ENCODE results near the gene ZKSCAN3. TPM values are rescaled to one million over a fixed set of nuclear protein-coding genes. Genes with fewer than 3 reads are reported as not detected.

The ZKSCAN3 gene
- total RNA-seq, 2 experiments from 2014 or later: 3.2 to 6.7 TPM

DNA sequence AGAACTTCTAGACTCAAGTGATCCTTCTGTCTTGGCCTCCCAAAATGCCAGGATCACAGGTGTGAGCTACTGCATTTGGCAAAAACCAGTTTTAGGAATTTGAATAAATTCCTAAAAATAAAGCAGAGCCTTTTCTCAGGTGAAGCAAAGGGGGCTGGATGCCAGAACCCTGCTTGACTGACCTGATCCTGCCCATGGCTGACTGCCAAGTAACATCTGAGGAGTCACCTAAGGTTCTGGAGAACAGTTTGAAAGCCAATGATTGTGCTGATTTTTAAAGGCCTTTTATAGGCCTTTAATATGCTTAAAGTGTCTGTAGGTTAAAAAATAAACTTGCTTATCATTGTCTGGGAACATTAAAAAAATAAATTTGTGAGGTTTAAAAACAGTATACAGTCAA is 63.9 kb downstream of the ZKSCAN3 start:
- Histone ChIP-seq H2AFZ (ENCODE audit: low read length) (no peak overlapping the region), H3K9me2 (ENCODE audit: insufficient read depth, low read length) (no peaks in the 10 kb centered on the region), H3K79me2 (ENCODE audit: insufficient read depth, low read depth, low read length) (no peaks in the 10 kb centered on the region), H3K4me3 (ENCODE audit: low read depth, low read length, poor library complexity, severe bottlenecking) (no peak overlapping the region), H3K36me3 (ENCODE audit: insufficient read depth, low read length) (no peaks in the 10 kb centered on the region), H3K9me3 (ENCODE audit: low read length) (no peaks in the 10 kb centered on the region), H3K4me2 (ENCODE audit: low read length) (no peak overlapping the region), H4K20me1 (ENCODE audit: insufficient read depth, low read length) (no peaks in the 10 kb centered on the region), H3K4me1 (ENCODE audit: insufficient read depth, low read length, poor library complexity, severe bottlenecking) (no peaks in the 10 kb centered on the region), H3K27ac (ENCODE audit: low read depth, low read length, poor library complexity, severe bottlenecking) (no peak overlapping the region)
- DNase-seq (ENCODE audit: low spot score): no peak
- intact Hi-C loops (cut with micrococcal nuclease; ENCODE audit: unreplicated experiment): no loop called here
- TF ChIP-seq, protein P1, sequence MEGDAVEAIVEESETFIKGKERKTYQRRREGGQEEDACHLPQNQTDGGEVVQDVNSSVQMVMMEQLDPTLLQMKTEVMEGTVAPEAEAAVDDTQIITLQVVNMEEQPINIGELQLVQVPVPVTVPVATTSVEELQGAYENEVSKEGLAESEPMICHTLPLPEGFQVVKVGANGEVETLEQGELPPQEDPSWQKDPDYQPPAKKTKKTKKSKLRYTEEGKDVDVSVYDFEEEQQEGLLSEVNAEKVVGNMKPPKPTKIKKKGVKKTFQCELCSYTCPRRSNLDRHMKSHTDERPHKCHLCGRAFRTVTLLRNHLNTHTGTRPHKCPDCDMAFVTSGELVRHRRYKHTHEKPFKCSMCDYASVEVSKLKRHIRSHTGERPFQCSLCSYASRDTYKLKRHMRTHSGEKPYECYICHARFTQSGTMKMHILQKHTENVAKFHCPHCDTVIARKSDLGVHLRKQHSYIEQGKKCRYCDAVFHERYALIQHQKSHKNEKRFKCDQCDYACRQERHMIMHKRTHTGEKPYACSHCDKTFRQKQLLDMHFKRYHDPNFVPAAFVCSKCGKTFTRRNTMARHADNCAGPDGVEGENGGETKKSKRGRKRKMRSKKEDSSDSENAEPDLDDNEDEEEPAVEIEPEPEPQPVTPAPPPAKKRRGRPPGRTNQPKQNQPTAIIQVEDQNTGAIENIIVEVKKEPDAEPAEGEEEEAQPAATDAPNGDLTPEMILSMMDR (conservative IDR thresholded peaks at IDR 0.05; ENCODE audit: low read length): no peak
- TF ChIP-seq EZH2phosphoT487 (IDR thresholded peaks at IDR 0.05; ENCODE audit: borderline replicate concordance, low read depth, low read length): no peak
- POLR2A ChIA-PET: interaction anchor here (0.6 to 1.0 kb wide), 2 partner anchors 12 to 602 kb away, joined by 3 read pairs; no protein-coding TSS in a partner anchor
- CTCF ChIA-PET (ENCODE audit: unreplicated experiment): no interaction called here
- BruUV-seq (replicated peaks): no TSS peak

Small RNAs within 50 kb of the gene (small RNA-seq; reads per million reads assigned to genes)
- gene AL021997.1 (not detected), gene AL021997.2 (not detected), gene RNU2-45P (not detected)

Other genes with a start within 250 kb of the ZKSCAN3 start
- gene ZSCAN16, start 225.3 kb upstream of the ZKSCAN3 start, total RNA-seq (2014; rRNA removed; shearing (Covaris generic)): 8.6 and 10.8 TPM in 2 replicates
- 7.6 and 8.4 TPM in 2 replicates for gene ZSCAN16, start 225.3 kb upstream of the ZKSCAN3 start, total RNA-seq (2022)
- 16.6 and 20.7 TPM in 2 replicates for gene ZKSCAN8, start 208.1 kb upstream of the ZKSCAN3 start, total RNA-seq (2014; rRNA removed; shearing (Covaris generic))
- gene ZKSCAN8, start 208.1 kb upstream of the ZKSCAN3 start, total RNA-seq (2022): 22.3 and 25.1 TPM in 2 replicates
- gene ZSCAN9, start 124.7 kb upstream of the ZKSCAN3 start, total RNA-seq (2014; rRNA removed; shearing (Covaris generic)): 7.3 and 9.0 TPM in 2 replicates
- gene ZSCAN9, start 124.7 kb upstream of the ZKSCAN3 start, total RNA-seq (2022): 3.1 and 7.0 TPM in 2 replicates
- gene ZKSCAN4, start 97.7 kb upstream of the ZKSCAN3 start, total RNA-seq (2014; rRNA removed; shearing (Covaris generic)): 7.9 and 9.3 TPM in 2 replicates
- gene ZKSCAN4, start 97.7 kb upstream of the ZKSCAN3 start, total RNA-seq (2022): 6.9 and 7.9 TPM in 2 replicates
- gene NKAPL, start 90.7 kb upstream of the ZKSCAN3 start, total RNA-seq (2014; rRNA removed; shearing (Covaris generic)): not detected in 2 replicates
- not detected in 2 replicates for gene NKAPL, start 90.7 kb upstream of the ZKSCAN3 start, total RNA-seq (2022)
- 6.8 and 15.4 TPM in 2 replicates for gene ZSCAN26, start 82.8 kb upstream of the ZKSCAN3 start, total RNA-seq (2014; rRNA removed; shearing (Covaris generic))
- gene ZSCAN26, start 82.8 kb upstream of the ZKSCAN3 start, total RNA-seq (2022): 2.8 and 6.3 TPM in 2 replicates
- 1.6 and 3.3 TPM in 2 replicates for gene PGBD1, start 68.4 kb upstream of the ZKSCAN3 start, total RNA-seq (2014; rRNA removed; shearing (Covaris generic))
- gene PGBD1, start 68.4 kb upstream of the ZKSCAN3 start, total RNA-seq (2022): 1.6 and 1.9 TPM in 2 replicates
- not detected in 2 replicates for gene ZSCAN31, start 13.8 kb upstream of the ZKSCAN3 start, total RNA-seq (2014; rRNA removed; shearing (Covaris generic))
- gene ZSCAN31, start 13.8 kb upstream of the ZKSCAN3 start, total RNA-seq (2022): not detected in 2 replicates
- gene ZSCAN12, start 49.8 kb downstream of the ZKSCAN3 start, total RNA-seq (2014; rRNA removed; shearing (Covaris generic)): 10.2 and 10.5 TPM in 2 replicates
- gene ZSCAN12, start 49.8 kb downstream of the ZKSCAN3 start, total RNA-seq (2022): 8.4 and 11.0 TPM in 2 replicates
- gene ZSCAN23, start 93.5 kb downstream of the ZKSCAN3 start, total RNA-seq (2014; rRNA removed; shearing (Covaris generic)): not detected in 2 replicates
- not detected in 2 replicates for gene ZSCAN23, start 93.5 kb downstream of the ZKSCAN3 start, total RNA-seq (2022)
- not detected in 2 replicates for gene GPX6, start 165.8 kb downstream of the ZKSCAN3 start, total RNA-seq (2014; rRNA removed; shearing (Covaris generic))
- not detected in 2 replicates for gene GPX6, start 165.8 kb downstream of the ZKSCAN3 start, total RNA-seq (2022)
- 0.09 TPM in 1 of 2 replicates, not detected in the other for gene GPX5, start 175.9 kb downstream of the ZKSCAN3 start, total RNA-seq (2014; rRNA removed; shearing (Covaris generic))
- not detected in 2 replicates for gene GPX5, start 175.9 kb downstream of the ZKSCAN3 start, total RNA-seq (2022)